HG03135 (cell line): ENCODE measurements around the gene ERLIN1.
"Not testable (repeated sequence)": the region's sequence is repeated elsewhere in the genome, so short reads cannot be mapped to it uniquely, and the experiment has no call there.

ENCODE experiments used
- ATAC-seq: cut with Tn5 transposase; IDR thresholded peaks from one replicate; pipeline ENCODE4 v1.9.1; 2021; ENCODE audit warnings: mild to moderate bottlenecking, moderate library complexity; ENCODE audit not compliant: unreplicated experiment

ERLIN1 gene

GRCh38 chr10:100138921-100139496 lies 46.8 kb downstream of the ERLIN1 start:
- ATAC-seq, result no peak

DNA sequence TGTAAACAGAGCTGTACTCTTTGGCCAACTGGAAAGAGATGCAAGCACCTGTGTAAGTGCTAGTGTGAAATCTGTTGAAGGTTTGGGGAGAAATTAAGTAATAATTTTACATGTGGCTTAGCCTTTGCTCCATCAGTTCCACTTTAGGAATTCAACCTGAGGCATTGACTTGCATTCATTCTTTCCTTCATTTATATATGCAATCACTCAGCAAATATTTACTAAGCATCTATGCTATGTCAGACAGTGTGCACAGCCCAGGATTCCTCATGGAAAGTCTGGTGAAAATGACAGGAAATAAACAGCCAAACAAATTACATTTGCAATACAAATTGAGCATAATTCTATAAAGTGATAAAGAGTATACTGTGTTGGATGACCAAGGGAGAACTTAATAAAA lies 50.3 kb downstream of the ERLIN1 start:
- ATAC-seq, result no peak

DNA sequence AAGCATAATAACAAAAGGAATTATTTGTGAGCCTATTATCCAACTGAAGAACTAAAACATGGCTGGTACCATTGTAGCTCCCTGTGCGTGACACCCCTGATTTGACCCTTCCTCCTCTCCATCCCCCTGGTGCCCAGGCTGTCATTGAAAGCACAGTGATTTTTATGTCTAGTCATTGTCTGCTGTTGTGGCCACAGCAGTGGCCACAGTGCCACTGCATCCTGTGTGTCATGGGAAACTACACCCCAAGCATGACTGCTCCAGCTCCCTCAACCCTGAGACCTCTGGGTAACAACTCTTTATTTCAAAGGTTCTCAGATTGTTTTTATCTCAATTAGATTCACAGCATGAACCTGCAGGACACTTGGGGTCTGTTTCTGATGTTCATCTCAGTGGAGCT lies 52.0 kb downstream of the ERLIN1 start:
- ATAC-seq, result no peak

DNA sequence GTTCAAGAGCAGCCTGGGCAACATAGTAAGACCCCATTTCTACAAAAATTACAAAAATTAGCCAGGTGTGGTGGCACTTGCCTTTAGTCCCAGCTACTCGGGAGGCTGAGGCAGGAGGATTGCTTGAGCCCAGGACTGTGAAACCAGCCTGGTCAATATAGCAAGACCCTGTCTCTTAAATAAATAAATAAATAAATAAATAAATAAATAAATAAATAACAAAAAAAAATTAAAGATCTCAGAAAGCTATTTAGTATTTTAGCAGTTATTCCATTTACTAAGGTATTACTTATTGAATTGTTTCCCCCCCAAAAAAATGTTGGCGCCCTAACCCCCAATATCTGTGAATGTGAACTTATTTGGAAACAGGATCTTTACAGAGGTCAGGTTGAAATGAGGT lies 53.4 kb downstream of the ERLIN1 start:
- ATAC-seq, result no peak

- ATAC-seq, result no peak
Measured at GRCh38 chr10:100131571-100131970, 54.3 kb downstream of the ERLIN1 start.

DNA sequence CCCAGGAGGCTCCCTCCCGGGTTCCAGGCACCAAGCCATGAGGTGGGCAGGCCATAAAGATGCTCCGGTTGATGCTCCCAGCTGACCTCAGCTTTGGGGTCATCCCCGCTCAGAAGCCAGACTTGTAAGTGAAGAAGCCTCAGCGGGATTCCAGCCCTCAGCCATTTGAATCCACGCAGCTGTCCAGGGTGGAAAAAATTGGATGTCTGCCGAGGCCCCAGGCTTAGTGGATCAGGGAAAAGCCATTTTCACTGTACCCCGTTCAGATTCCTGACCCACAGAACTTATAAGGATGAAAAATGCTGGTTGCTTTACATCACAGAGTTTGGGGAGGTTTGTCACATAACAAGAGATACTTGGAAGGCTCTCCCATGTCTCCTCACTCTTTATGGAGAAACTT lies 55.0 kb downstream of the ERLIN1 start:
- ATAC-seq, result no peak

DNA sequence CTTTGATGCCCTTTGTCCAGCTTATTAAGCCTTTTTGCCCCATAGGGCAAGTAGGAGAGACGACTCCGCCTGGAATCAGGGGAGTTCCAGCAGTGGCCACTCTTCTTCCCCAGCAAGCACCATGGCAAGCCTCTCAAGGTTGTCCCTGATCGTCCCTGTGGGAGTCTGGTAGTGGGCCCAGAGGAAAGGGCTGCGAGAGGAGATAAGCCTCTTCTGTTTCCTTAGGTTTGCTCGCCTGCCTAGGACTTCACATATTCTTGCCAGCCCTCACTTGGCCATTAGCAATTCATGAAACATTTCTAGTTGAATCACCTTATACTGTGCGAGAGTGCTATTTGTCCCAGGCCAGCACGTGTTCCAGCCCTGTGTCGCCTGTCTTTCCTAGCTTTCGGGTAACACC lies 56.4 kb downstream of the ERLIN1 start:
- no peak for ATAC-seq

DNA sequence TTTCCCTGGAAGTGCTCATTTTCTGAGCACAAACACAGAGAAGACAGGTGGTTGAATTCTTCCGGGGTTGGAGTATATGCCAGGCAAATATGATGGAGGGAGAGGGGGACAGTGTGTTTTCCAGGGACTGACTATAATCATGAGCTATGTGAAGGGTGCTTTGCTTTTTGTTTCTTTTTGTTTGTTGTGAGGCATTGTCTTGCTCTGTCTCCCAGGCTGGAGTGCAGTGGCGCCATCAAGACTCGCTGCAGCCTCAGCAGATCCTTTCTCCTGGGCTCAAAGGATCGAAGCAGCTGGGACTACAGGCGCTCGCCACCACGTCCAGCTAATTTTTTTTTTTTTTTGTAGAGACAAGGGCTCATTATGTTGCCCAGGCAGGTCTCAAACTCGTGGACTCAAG lies 56.9 kb downstream of the ERLIN1 start:
- ATAC-seq, result no peak

DNA sequence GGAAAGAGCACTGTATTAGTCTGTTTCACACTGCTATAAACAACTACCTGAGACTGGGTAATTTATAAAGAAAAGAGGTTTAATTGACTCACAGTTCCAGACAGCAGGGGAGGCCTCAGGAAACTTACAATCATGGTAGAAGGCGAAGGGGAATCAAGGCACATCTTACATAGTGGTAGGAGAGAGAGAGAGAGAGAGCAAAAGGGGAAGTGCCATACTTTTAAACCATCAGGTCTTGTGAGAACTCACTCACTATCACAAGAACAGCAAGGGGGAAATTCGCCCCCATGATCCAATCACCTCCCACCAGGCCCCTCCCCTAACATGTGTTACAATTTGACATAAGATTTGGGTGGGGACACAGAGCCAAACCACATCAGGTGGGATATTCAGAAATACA lies 60.5 kb downstream of the ERLIN1 start:
- not testable (repeated sequence) for ATAC-seq

- ATAC-seq, result no peak
Measured at GRCh38 chr10:100124097-100124496, 61.7 kb downstream of the ERLIN1 start.

DNA sequence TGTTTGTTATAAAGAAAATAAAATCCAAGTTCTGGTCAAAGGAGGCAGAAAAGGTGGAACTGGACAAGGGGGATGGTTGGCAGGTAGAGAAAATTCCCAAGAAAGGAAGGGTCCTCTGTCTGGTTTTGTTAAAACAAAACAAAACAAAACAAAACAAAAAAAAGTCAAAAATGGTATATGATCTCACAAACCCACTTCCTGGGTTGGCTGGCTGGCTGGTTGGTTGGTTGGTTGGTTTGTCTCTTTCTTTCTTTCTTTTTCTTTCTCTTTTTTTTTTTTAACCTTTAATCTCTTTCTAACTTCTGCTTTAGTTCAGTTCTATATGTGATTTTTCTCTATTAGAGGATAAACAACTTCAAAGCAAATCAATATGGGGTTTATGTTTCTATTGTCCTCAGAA lies 63.0 kb downstream of the ERLIN1 start:
- no peak for ATAC-seq

DNA sequence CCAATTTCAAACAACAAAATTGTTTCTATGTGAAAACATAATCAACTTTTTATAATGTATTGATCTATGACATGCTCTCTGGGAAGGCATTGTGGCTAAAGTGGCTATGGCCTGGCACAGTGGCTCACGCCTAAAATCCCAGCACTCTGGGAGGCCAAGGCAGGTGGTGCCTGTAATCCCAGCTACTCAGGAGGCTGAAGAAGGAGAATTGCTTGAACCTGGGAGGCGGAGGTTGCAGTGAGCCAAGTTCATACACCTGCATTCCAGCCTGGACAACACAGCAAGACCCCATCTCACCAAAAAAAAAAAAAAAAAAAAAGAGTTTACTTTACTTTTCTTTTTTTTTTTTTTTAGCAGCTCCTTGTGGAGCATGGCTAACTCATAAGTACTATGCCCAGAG lies 65.3 kb downstream of the ERLIN1 start:
- ATAC-seq, result no peak

- ATAC-seq, result no peak
Measured at GRCh38 chr10:100119726-100120125, 66.1 kb downstream of the ERLIN1 start.

GRCh38 chr10:100114976-100115770 lies 70.7 kb downstream of the ERLIN1 start:
- ATAC-seq, result no peak

- no peak for ATAC-seq
Measured at GRCh38 chr10:100114460-100114859, 71.4 kb downstream of the ERLIN1 start.

GRCh38 chr10:100109670-100110069 lies 76.2 kb downstream of the ERLIN1 start:
- no peak for ATAC-seq

GRCh38 chr10:100106865-100107264 lies 79.0 kb downstream of the ERLIN1 start:
- no peak for ATAC-seq

DNA sequence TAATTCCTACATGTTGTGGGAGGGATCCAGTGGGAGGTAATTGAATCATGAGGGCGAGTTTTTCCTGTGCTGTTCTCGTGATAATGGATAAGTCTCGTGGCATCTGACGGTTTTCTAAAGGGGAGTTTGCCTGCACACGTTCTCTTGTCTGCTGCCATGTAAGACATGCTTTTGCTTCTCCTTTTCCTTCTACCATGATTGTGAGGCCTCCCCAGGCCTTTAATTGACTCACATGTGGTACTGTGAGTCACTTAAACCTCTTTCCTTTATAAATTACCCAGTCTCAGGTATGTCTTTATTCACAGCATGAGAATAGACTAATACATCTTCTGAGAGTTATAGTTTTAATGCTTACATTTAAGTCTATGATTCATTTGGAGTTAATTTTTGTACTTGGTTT lies 81.5 kb downstream of the ERLIN1 start:
- ATAC-seq, result no peak

GRCh38 chr10:100103581-100103980 lies 82.2 kb downstream of the ERLIN1 start:
- no peak for ATAC-seq

DNA sequence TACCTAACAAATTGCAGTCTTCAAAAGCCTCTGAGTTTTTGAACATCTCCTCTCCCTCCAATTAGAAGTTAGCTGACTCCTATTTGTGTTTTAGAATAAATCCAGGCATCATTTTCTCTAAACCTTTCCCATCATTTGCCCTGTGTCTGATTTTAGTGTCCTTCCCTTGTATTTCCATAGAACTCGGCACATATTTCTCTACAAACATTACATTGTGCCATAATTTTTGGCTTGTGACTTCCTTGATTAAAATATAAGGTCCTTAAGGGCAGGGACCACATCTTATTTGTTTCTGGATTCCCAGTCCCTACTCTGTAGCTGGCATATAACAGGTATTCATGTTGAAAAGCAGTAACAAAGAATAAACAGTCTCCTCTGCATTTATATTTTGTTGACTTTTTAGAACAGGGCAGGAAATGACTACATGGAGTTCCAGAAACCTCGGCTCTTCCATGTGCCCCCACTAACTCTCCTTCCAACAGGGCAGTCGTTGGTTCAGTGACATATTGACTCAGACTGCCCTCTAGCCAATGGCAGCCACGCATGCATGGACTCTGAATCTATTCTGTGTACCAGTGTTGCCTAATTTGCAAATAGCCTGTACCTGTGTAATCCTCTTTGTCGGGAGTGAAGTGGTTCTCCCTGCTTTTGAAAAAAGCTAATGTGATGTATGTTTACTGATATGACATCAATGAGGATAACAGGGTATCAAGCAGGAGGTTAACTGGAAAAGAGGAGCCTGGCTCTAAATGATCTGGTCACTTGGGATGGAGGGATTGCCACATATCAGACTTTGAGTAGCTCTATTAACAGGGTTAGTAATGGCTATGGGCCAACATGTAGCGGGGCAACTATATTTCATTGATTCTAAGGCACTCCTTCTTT lies 84.4 kb downstream of the ERLIN1 start:
- ATAC-seq, result no peak

- no peak for ATAC-seq
Measured at GRCh38 chr10:100100651-100101184, 85.1 kb downstream of the ERLIN1 start.
